Calu3 (cell line): ENCODE results near the gene IGLL1. TPM values are rescaled to one million over a fixed set of nuclear protein-coding genes. Genes with fewer than 3 reads are reported as not detected.
"Not testable (repeated sequence)": the region's sequence is repeated elsewhere in the genome, so short reads cannot be mapped to it uniquely, and the experiment has no call there.

Source experiments
- BruUV-seq: library from RNA; stranded (reverse); fragments of 400-500 nt; replicated peaks from 2 replicates; lab custom pipeline; 2021; lab: Mats Ljungman, UMichigan
- CTCF ChIA-PET: fragments of 300-600 bp; sonication (Branson Sonifier 250); formaldehyde crosslinking; loops from one replicate; lab custom pipeline; 2022; ENCODE audit warnings: antibody characterized with exemption; lab: Charles Lee
- DNase-seq: peaks from one replicate; pipeline ENCODE4 v3.0.0; 2022
- H3K27ac Mint-ChIP-seq: one replicate; pipeline ENCODE4 v1.8.0; 2022; ENCODE audit warnings: mixed read lengths; ENCODE audit not compliant: unreplicated experiment
- H3K27me3 Mint-ChIP-seq: one replicate; pipeline ENCODE4 v1.8.0; 2022; ENCODE audit warnings: mixed read lengths; ENCODE audit not compliant: unreplicated experiment
- H3K36me3 Mint-ChIP-seq: one replicate; pipeline ENCODE4 v1.8.0; 2022; ENCODE audit warnings: mild to moderate bottlenecking, moderate library complexity, mixed read lengths; ENCODE audit not compliant: insufficient read depth, unreplicated experiment
- H3K4me1 Mint-ChIP-seq: one replicate; pipeline ENCODE4 v1.8.0; 2022; ENCODE audit warnings: mild to moderate bottlenecking, low read depth, mixed read lengths; ENCODE audit not compliant: unreplicated experiment
- H3K4me3 Mint-ChIP-seq: one replicate; pipeline ENCODE4 v1.8.0; 2022; ENCODE audit warnings: mild to moderate bottlenecking, low read depth, moderate library complexity, mixed read lengths; ENCODE audit not compliant: unreplicated experiment
- H3K9me3 Mint-ChIP-seq: one replicate; pipeline ENCODE4 v1.8.0; 2022; ENCODE audit warnings: low read depth, mixed read lengths; ENCODE audit not compliant: unreplicated experiment
- CTCF ChIP-seq: fragments of 200-600 bp; IDR thresholded peaks from one replicate; pipeline ENCODE4 v1.8.0; 2022; ENCODE audit warnings: antibody characterized with exemption; ENCODE audit not compliant: unreplicated experiment
- intact Hi-C: fragments of 100-400 bp; cut with micrococcal nuclease; formaldehyde crosslinking; loops from one replicate; pipeline ENCODE4 v1.10.0; 2022; ENCODE audit not compliant: unreplicated experiment
- total RNA-seq: library from RNA; stranded (reverse); gene quantifications from 2 replicates; pipeline ENCODE4 v1.2.3, GENCODE V29; 2022

Gene IGLL1
- total RNA-seq, 1 experiment from 2014 or later: not detected

GRCh38 chr22:23603266-23603665, 23.2 kb upstream of the IGLL1 start:
- no peak overlapping the region for H3K4me3 Mint-ChIP-seq
- H3K27me3 Mint-ChIP-seq: no peaks in the 10 kb centered on the region
- H3K27ac Mint-ChIP-seq: no peak overlapping the region

GRCh38 chr22:23598805-23599518, 18.9 kb upstream of the IGLL1 start:
- Mint-ChIP-seq H3K4me3 (no peak overlapping the region), H3K4me1 (peaks cover 8% of the 10 kb centered on the region), H3K36me3 (peaks cover 2% of the 10 kb centered on the region), H3K27ac (no peak overlapping the region), H3K9me3 (no peaks in the 10 kb centered on the region), H3K27me3 (peaks cover 30% of the 10 kb centered on the region)
- no peak for TF ChIP-seq CTCF
- BruUV-seq: no TSS peak
- DNase-seq: no peak
- CTCF ChIA-PET: interaction anchor here (0.6 kb wide), 1 partner anchor 259 kb away, joined by 7 read pairs; no protein-coding TSS in a partner anchor
- intact Hi-C loops: no loop called here

More at GRCh38 chr22:23603266-23603665, 23.2 kb upstream of the IGLL1 start:
- no peak for DNase-seq
- CTCF ChIA-PET: no interaction called here
- Mint-ChIP-seq H3K36me3 (peaks cover 4% of the 10 kb centered on the region), H3K4me1 (peaks cover 8% of the 10 kb centered on the region), H3K9me3 (no peaks in the 10 kb centered on the region)
- intact Hi-C loops: no loop called here
- no TSS peak for BruUV-seq
- no peak for TF ChIP-seq CTCF

GRCh38 chr22:23597576-23598268, 17.6 kb upstream of the IGLL1 start:
- not testable (repeated sequence) for H3K9me3 Mint-ChIP-seq

DNA sequence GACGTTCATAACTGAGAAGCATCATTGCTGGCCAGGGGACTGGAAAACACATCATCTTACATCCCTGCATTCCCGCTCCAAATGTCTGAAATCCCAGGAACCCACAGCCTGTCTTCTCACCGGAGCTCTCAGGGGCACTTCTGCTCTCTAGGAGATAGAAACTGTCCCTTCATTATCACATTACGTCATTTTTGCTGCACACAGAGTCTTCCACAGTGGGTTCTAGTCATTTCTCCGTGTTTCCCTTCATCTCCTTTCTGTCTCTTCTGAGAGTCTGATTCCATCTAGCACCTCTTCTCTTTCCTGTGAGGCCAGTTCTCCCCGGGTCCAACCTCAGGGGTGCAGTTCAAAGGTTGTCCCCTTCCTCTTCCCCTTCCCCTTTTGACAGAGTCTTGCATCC, 15.8 kb upstream of the IGLL1 start:
- peaks cover 47% of the 10 kb centered on the region for H3K27me3 Mint-ChIP-seq
- DNase-seq, H3K9me3 Mint-ChIP-seq, H3K36me3 Mint-ChIP-seq, CTCF ChIA-PET, BruUV-seq, H3K27ac Mint-ChIP-seq, H3K4me1 Mint-ChIP-seq, H3K4me3 Mint-ChIP-seq, intact Hi-C loops: not testable (repeated sequence)

More at GRCh38 chr22:23597576-23598268, 17.6 kb upstream of the IGLL1 start:
- H3K27me3 Mint-ChIP-seq: peaks cover 43% of the 10 kb centered on the region
- DNase-seq, intact Hi-C loops, H3K36me3 Mint-ChIP-seq, BruUV-seq, H3K27ac Mint-ChIP-seq, CTCF ChIA-PET, H3K4me1 Mint-ChIP-seq, H3K4me3 Mint-ChIP-seq: not testable (repeated sequence)

- no peak for DNase-seq
- CTCF ChIA-PET: interaction anchor here (0.6 to 1.2 kb wide), 4 partner anchors 50 to 204 kb away, joined by 3 to 5 read pairs (median 4); no protein-coding TSS in a partner anchor
- peaks cover 46% of the 10 kb centered on the region for H3K27me3 Mint-ChIP-seq
- H3K9me3 Mint-ChIP-seq: no peaks in the 10 kb centered on the region
- no peaks in the 10 kb centered on the region for H3K4me1 Mint-ChIP-seq
- intact Hi-C loops: loop anchor here (1.0 kb wide), 1 partner anchor 50 kb away; no protein-coding TSS in a partner anchor
- H3K27ac Mint-ChIP-seq: no peak overlapping the region
- BruUV-seq: no TSS peak
- H3K36me3 Mint-ChIP-seq: no peaks in the 10 kb centered on the region
- no peak overlapping the region for H3K4me3 Mint-ChIP-seq
- TF ChIP-seq CTCF: no peak
Observed at GRCh38 chr22:23591846-23592245, 11.8 kb upstream of the IGLL1 start.
